OCI-LY1 (cell line): ENCODE results near the gene LHX3.

Experiments used
- H2AFZ ChIP-seq: fragments of 200-600 bp; sonication (generic), shearing (Covaris generic); 2 replicates; pipeline ENCODE4 v1.6.0; 2014; ENCODE audit warnings: antibody characterized with exemption, mild to moderate bottlenecking, low read length
- H3F3A ChIP-seq: fragments of 200-600 bp; sonication (generic), shearing (Covaris generic); 2 replicates; pipeline ENCODE4 v1.6.0; 2014; ENCODE audit warnings: mild to moderate bottlenecking, antibody characterized with exemption, low read length, moderate library complexity; ENCODE audit not compliant: insufficient read depth
- H3K27ac ChIP-seq: fragments of 200-600 bp; sonication (generic); 2 replicates; pipeline ENCODE4 v1.5.1; 2014; ENCODE audit warnings: low read length, mixed run types, mild to moderate bottlenecking, low read depth; ENCODE audit not compliant: poor library complexity, severe bottlenecking
- H3K27me3 ChIP-seq: fragments of 200-600 bp; sonication (generic); 2 replicates; pipeline ENCODE4 v1.6.0; 2014; ENCODE audit warnings: antibody characterized with exemption, mild to moderate bottlenecking, low read length, moderate library complexity; ENCODE audit not compliant: insufficient read depth
- H3K36me3 ChIP-seq: fragments of 200-600 bp; sonication (generic); 2 replicates; pipeline ENCODE4 v1.6.1; 2014; ENCODE audit warnings: mild to moderate bottlenecking, antibody characterized with exemption, low read length, moderate library complexity, mixed read lengths; ENCODE audit not compliant: insufficient read depth
- H3K4me1 ChIP-seq: fragments of 200-600 bp; sonication (generic); 2 replicates; pipeline ENCODE4 v1.5.1; 2014; ENCODE audit warnings: mild to moderate bottlenecking, low read length, moderate library complexity; ENCODE audit not compliant: insufficient read depth, severe bottlenecking
- H3K4me2 ChIP-seq: fragments of 200-600 bp; sonication (generic), shearing (Covaris generic); 2 replicates; pipeline ENCODE4 v1.6.1; 2014; ENCODE audit warnings: low read length
- H3K4me3 ChIP-seq: fragments of 200-600 bp; sonication (generic); 2 replicates; pipeline ENCODE4 v1.5.1; 2014; ENCODE audit warnings: low read length, low read depth, mild to moderate bottlenecking, mixed read lengths; ENCODE audit not compliant: poor library complexity, severe bottlenecking
- H3K79me2 ChIP-seq: fragments of 200-600 bp; shearing (Covaris generic); 2 replicates; pipeline ENCODE4 v1.6.1; 2016; ENCODE audit warnings: mixed run types, low read length, mixed read lengths; ENCODE audit not compliant: insufficient read depth
- H3K9ac ChIP-seq: fragments of 200-600 bp; sonication (generic), shearing (Covaris generic); 2 replicates; pipeline ENCODE4 v1.6.1; 2014; ENCODE audit warnings: mild to moderate bottlenecking, low read length, mixed read lengths
- H3K9me2 ChIP-seq: fragments of 200-600 bp; sonication (generic), shearing (Covaris generic); 2 replicates; pipeline ENCODE4 v1.6.1; 2014; ENCODE audit warnings: low read depth, mild to moderate bottlenecking, low read length, mixed read lengths
- H3K9me3 ChIP-seq: fragments of 200-600 bp; shearing (Covaris generic); 2 replicates; pipeline ENCODE4 v1.6.1; 2014; ENCODE audit warnings: low read length, mixed read lengths
- H4K20me1 ChIP-seq: fragments of 200-600 bp; sonication (generic), shearing (Covaris generic); 2 replicates; pipeline ENCODE4 v1.6.0; 2016; ENCODE audit warnings: mild to moderate bottlenecking, low read length; ENCODE audit not compliant: insufficient read depth
- EZH2 ChIP-seq: fragments of 200-600 bp; sonication (generic), shearing (Covaris generic); IDR thresholded peaks from 2 replicates; pipeline ENCODE4 v1.8.0; 2017; ENCODE audit warnings: borderline replicate concordance, mixed run types, mild to moderate bottlenecking, antibody characterized with exemption, low read length, moderate library complexity, mixed read lengths
- TF ChIP-seq, protein P1 (sequence below): fragments of 200-600 bp; sonication (generic), shearing (Covaris generic); IDR thresholded peaks from 2 replicates; pipeline ENCODE4 v1.5.1; 2017; ENCODE audit warnings: mild to moderate bottlenecking, antibody characterized with exemption, low read length, moderate library complexity, mixed read lengths

Gene LHX3

DNA sequence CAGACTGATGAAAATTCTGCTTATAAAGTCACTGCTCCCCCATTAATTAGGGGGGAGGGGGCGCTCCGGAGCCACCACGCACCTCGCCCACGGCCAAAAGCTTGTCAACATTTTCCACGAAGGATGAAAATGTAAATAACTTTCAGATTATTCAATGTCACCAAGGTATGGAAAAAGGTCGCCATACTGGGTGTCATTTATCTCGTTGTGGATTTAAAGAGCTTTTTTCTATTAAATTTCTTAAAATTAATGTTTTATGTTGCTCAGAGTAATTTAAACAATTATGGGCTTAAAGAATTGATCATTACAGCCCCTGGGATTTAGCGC, 13.0 kb downstream of the LHX3 start:
- Histone ChIP-seq H3K4me2 (no peak overlapping the region), H3K9ac (no peak overlapping the region)
- TF ChIP-seq EZH2, result no peak
- TF ChIP-seq, protein P1, sequence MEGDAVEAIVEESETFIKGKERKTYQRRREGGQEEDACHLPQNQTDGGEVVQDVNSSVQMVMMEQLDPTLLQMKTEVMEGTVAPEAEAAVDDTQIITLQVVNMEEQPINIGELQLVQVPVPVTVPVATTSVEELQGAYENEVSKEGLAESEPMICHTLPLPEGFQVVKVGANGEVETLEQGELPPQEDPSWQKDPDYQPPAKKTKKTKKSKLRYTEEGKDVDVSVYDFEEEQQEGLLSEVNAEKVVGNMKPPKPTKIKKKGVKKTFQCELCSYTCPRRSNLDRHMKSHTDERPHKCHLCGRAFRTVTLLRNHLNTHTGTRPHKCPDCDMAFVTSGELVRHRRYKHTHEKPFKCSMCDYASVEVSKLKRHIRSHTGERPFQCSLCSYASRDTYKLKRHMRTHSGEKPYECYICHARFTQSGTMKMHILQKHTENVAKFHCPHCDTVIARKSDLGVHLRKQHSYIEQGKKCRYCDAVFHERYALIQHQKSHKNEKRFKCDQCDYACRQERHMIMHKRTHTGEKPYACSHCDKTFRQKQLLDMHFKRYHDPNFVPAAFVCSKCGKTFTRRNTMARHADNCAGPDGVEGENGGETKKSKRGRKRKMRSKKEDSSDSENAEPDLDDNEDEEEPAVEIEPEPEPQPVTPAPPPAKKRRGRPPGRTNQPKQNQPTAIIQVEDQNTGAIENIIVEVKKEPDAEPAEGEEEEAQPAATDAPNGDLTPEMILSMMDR, result no peak

DNA sequence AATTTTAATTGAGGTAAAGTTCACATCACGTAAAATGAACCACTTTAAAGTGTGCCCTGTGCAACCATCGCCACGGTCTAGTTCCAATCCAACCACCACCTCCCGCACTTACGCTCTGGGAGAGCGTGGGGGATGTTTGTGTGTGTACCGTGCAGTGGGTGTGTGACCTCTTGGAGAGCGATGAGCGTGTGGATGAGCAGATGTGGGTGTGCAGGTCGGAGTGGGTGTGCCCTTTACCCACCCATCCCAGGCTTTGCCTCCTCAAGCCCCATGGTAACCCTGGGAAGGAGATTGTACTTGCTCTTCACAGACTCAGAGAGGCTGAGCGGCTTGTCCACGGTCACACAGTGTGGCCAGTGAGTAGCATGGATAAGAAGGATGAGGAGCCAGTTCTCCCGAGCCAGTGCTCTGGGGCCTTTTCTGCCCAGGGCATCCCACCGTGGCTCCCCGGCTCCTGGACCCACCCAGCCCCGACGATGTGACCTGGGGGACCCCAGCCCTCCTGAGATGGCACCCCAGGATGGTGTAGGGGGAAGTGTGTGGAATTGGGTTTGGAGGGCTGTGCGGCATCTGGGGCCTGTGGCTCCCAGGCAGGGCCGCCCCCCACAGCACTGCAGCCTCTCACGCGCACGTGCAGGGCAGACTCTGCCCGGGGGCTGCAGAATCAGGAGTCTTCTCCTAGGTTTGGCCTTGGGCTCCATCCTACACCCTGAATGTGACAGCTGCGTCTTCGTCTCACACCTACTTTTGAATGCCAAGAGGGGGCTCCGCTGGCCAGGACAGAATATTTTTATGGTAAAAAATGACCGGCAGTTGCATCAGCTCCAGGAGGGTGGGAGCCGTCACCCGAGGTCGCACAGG, 13.6 kb downstream of the LHX3 start:
- Histone ChIP-seq H3K4me3 (no peak overlapping the region), H3K79me2 (no peaks in the 10 kb centered on the region), H3K9me3 (no peaks in the 10 kb centered on the region), H3K36me3 (no peaks in the 10 kb centered on the region), H3K4me2 (no peak overlapping the region), H3F3A (no peaks in the 10 kb centered on the region), H2AFZ (no peak overlapping the region), H4K20me1 (no peaks in the 10 kb centered on the region), H3K9ac (no peak overlapping the region), H3K9me2 (no peaks in the 10 kb centered on the region), H3K27ac (no peak overlapping the region), H3K27me3 (0 out of 2 replicates have a peak, but pooled peaks cover 3% of the 10 kb centered on the region), H3K4me1 (peaks cover under 1% of the 10 kb centered on the region)
- TF ChIP-seq EZH2, result no peak
- TF ChIP-seq, protein P1, result no peak

More for the DNA sequence above, 13.0 kb downstream of the LHX3 start:
- Histone ChIP-seq H3K27ac (no peak overlapping the region), H2AFZ (no peak overlapping the region), H3K79me2 (no peaks in the 10 kb centered on the region), H3K9me2 (no peaks in the 10 kb centered on the region), H4K20me1 (no peaks in the 10 kb centered on the region), H3F3A (no peaks in the 10 kb centered on the region), H3K4me1 (peaks cover 6% of the 10 kb centered on the region), H3K4me3 (no peak overlapping the region), H3K9me3 (no peaks in the 10 kb centered on the region), H3K36me3 (no peaks in the 10 kb centered on the region), H3K27me3 (0 out of 2 replicates have a peak, but pooled peaks cover 3% of the 10 kb centered on the region)

DNA sequence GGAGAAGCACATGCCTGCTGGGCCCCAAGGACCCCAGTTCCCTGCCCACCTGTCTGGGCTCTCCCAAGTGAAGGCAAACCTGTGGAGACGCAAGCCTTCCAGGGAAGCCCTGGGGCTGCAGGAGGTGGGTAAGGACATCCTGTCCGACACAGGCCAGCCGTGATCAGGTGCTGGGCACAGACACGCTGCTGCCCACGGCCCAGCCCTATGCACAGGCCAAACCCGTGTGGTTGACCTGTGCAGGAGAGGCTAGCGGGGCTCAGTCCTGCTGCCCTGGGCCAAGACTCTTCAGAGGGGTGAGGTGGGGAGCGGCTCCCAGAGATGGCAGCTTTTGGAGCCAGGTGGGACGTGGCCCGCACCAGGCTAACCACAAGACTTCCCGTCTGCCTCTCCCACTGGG, 14.3 kb downstream of the LHX3 start:
- no peak overlapping the region for H2AFZ ChIP-seq
- no peak overlapping the region for H3K4me2 ChIP-seq
- H3F3A ChIP-seq, result no peaks in the 10 kb centered on the region
- H3K9ac ChIP-seq, result no peak overlapping the region
- no peaks in the 10 kb centered on the region for H3K9me3 ChIP-seq
- no peaks in the 10 kb centered on the region for H4K20me1 ChIP-seq
- no peaks in the 10 kb centered on the region for H3K4me1 ChIP-seq
- TF ChIP-seq, protein P1, result no peak
- no peak for TF ChIP-seq EZH2
- H3K79me2 ChIP-seq, result no peaks in the 10 kb centered on the region
- H3K27ac ChIP-seq, result no peak overlapping the region
- no peak overlapping the region for H3K4me3 ChIP-seq
- H3K36me3 ChIP-seq, result no peaks in the 10 kb centered on the region
- 0 out of 2 replicates have a peak, but pooled peaks cover 3% of the 10 kb centered on the region for H3K27me3 ChIP-seq
- no peaks in the 10 kb centered on the region for H3K9me2 ChIP-seq
